Left lung (tissue), 10 donors: Measurements from ENCODE around the gene STOX1. TPM values are rescaled to one million over a fixed set of nuclear protein-coding genes. Genes with fewer than 3 reads are reported as not detected.

Experiments used
- ATAC-seq: fragments of 200-7000 bp; cut with Tn5 transposase; one replicate; pipeline ENCODE4 v1.9.1; 2020; ENCODE audit warnings: moderate library complexity
- DNase-seq, 4 donors: peaks; one replicate each; pipeline ENCODE4 v3.0.0-alpha.2; 2013 to 2020
- H3K27ac ChIP-seq, 2 donors: fragments of 200-600 bp; sonication (generic) in 1 of 2; one replicate each; pipeline versions ENCODE4 v1.5.0 to v1.8.0; 2020 to 2021
- H3K27me3 ChIP-seq, 2 donors: fragments of 200-600 bp; sonication (generic) in 1 of 2; one replicate each; pipeline versions ENCODE4 v1.5.0 to v1.8.0; 2020 to 2021
- H3K36me3 ChIP-seq, 2 donors: fragments of 200-600 bp; sonication (generic) in 1 of 2; one replicate each; pipeline versions ENCODE4 v1.5.0 to v1.8.0; 2020 to 2021
- H3K4me1 ChIP-seq, 2 donors: fragments of 200-600 bp; one replicate each; pipeline ENCODE4 v1.8.0; 2021
- H3K4me3 ChIP-seq, 2 donors: fragments of 200-600 bp; sonication (generic) in 1 of 2; one replicate each; pipeline versions ENCODE4 v1.5.0 to v1.8.0; 2020 to 2021; ENCODE audit warnings: mild to moderate bottlenecking in 1 of 2
- H3K9me3 ChIP-seq, 2 donors: fragments of 200-600 bp; sonication (generic) in 1 of 2; one replicate each; pipeline versions ENCODE4 v1.5.0 to v1.8.0; 2020 to 2021
- intact Hi-C, 2 donors: fragments of 100-400 bp; cut with DNase I; formaldehyde crosslinking; loops; one replicate each; pipeline versions ENCODE4 v1.11.2 to v1.14.2; 2022
- polyA plus RNA-seq, 6 donors: library from polyadenylated mRNA; unstranded; fragments of 120-200 nt; gene quantifications; one replicate each; pipeline ENCODE4 v1.2.1, GENCODE V29; 2013; ENCODE audit not compliant: insufficient read length in 6 of 6
- total RNA-seq, 2 donors: library from RNA; stranded (reverse); fragmentation: NEBNext Ultra II Directional; extraction: Animal tissue kit (Norgen Biotek cat#: 25700); gene quantifications; one replicate each; pipeline ENCODE4 v1.2.1, GENCODE V29; 2021
- TF ChIP-seq, protein P1 (sequence below), 2 donors: fragments of 200-600 bp; sonication (generic) in 1 of 2; IDR thresholded peaks; one replicate each; pipeline versions ENCODE4 v1.5.0 to v1.8.0; 2021; ENCODE audit warnings: antibody characterized with exemption in 2 of 2
- donor health status: DM: no; HTN: yes; CAD: no.
- donor health status: DM: no; HTN: no; CAD: no.

Gene STOX1
- total and polyA plus RNA-seq, 8 donors, result 1.1 to 5.5 (median 3.9) TPM

DNA sequence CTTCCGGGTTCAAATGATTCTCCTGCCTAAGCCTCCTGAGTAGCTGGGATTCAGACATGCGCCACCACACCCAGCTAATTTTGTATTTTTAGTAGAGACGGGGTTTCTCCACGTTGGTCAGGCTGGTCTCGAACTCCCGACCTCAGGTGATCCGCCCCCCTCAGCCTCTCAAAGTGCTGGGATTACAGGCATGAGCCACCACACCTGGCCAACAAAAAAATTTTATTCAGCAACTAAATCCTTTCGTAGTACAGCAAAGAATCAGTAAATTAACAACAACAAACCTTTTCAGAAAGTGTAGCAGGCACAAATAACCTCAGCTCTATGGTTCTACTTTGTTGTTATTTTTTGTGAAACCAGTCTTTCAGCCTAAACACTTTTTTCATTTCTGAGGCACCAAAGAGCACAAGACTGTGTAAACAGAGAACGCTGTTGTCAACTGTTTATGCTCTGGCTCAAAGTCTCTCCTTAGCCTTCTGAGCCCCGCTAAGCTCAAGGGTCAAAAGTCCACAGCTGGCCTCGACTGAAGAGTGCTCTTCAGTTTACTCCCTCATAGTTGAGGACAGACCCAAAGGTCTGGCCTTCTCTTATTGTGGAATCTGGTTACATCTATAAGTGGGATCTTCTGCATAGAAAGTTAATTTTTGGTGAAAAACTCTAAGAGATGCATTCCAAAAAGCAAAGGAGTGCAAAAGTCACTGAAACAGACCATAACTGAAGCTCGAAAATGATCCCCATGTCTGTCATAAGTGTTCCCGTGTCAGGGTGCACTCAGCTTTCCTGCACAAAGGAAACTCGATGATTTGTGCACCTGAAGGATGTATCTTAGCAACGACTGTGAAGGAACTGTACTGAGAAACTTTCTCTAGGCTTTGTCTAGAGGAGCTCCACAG is 49.2 kb downstream of the STOX1 start:
- Histone ChIP-seq H3K27ac (no peak overlapping the region), H3K36me3 (no peaks in the 10 kb centered on the region), H3K27me3 (no peaks in the 10 kb centered on the region), H3K9me3 (no peaks in the 10 kb centered on the region), H3K4me3 (no peak overlapping the region), H3K4me1 (no peaks in the 10 kb centered on the region)
- TF ChIP-seq, protein P1, sequence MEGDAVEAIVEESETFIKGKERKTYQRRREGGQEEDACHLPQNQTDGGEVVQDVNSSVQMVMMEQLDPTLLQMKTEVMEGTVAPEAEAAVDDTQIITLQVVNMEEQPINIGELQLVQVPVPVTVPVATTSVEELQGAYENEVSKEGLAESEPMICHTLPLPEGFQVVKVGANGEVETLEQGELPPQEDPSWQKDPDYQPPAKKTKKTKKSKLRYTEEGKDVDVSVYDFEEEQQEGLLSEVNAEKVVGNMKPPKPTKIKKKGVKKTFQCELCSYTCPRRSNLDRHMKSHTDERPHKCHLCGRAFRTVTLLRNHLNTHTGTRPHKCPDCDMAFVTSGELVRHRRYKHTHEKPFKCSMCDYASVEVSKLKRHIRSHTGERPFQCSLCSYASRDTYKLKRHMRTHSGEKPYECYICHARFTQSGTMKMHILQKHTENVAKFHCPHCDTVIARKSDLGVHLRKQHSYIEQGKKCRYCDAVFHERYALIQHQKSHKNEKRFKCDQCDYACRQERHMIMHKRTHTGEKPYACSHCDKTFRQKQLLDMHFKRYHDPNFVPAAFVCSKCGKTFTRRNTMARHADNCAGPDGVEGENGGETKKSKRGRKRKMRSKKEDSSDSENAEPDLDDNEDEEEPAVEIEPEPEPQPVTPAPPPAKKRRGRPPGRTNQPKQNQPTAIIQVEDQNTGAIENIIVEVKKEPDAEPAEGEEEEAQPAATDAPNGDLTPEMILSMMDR (IDR thresholded peaks at IDR 0.05), result no peak
- intact Hi-C loops, result no loop called here
- DNase-seq (peak in 1 of 4 donors; percentile 42), ATAC-seq (peak; percentile 56)

DNA sequence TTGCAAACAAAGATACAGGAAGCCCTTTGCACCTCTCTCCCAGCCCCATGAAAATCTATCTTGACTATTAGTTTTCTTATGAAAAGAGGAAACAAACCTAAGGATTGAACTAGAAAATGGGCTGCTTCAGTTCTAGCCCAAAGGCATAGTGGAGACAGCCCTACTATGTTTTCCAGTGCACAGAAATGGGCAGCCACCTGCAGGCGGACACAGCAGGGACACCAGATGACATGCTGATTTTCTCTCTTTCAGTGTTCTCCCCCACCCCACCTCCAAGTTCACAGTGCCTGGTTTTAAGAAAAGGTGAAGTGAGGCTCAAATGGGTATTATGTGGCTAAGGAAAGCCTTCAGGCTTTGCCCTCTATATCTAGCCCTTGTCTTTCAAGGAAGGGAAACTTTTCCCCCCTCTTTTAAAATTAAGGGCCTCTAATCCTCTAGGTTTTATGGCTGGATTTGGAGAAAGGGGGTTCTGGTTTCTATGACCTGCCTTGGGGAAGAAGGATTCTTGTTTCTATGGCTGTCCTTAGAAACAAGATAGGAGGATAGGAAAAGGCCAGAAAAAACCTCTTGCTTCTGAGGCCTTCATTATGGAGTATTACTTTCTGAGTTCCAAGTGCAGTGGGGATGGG is 50.3 kb downstream of the STOX1 start:
- Histone ChIP-seq H3K27ac (no peak overlapping the region), H3K9me3 (no peaks in the 10 kb centered on the region), H3K4me1 (no peaks in the 10 kb centered on the region), H3K4me3 (no peak overlapping the region), H3K36me3 (no peaks in the 10 kb centered on the region), H3K27me3 (no peaks in the 10 kb centered on the region)
- TF ChIP-seq, protein P1 (IDR thresholded peaks at IDR 0.05), result no peak
- ATAC-seq (no peak), DNase-seq (no peak)
- intact Hi-C loops, result no loop called here

- H3K36me3 ChIP-seq, result no peaks in the 10 kb centered on the region
- H3K4me1 ChIP-seq, result no peaks in the 10 kb centered on the region
- H3K27me3 ChIP-seq, result no peaks in the 10 kb centered on the region
- no peak overlapping the region for H3K4me3 ChIP-seq
- intact Hi-C loops, result no loop called here
- TF ChIP-seq, protein P1 (IDR thresholded peaks at IDR 0.05), result no peak
- H3K27ac ChIP-seq, result no peak overlapping the region
- no peaks in the 10 kb centered on the region for H3K9me3 ChIP-seq
- ATAC-seq (no peak), DNase-seq (no peak)
Measured at GRCh38 chr10:68878496-68878895, 51.2 kb downstream of the STOX1 start.

GRCh38 chr10:68879628-68880027 is 52.3 kb downstream of the STOX1 start:
- DNase-seq, result no peak

GRCh38 chr10:68880181-68880580 is 52.9 kb downstream of the STOX1 start:
- ATAC-seq (no peak), DNase-seq (no peak)
- Histone ChIP-seq H3K9me3 (no peaks in the 10 kb centered on the region), H3K4me1 (no peaks in the 10 kb centered on the region), H3K4me3 (no peak overlapping the region), H3K27ac (no peak overlapping the region), H3K36me3 (no peaks in the 10 kb centered on the region), H3K27me3 (no peaks in the 10 kb centered on the region)
- intact Hi-C loops, result no loop called here
- TF ChIP-seq, protein P1 (IDR thresholded peaks at IDR 0.05), result no peak

More at GRCh38 chr10:68879628-68880027, 52.3 kb downstream of the STOX1 start:
- Histone ChIP-seq H3K27me3 (no peaks in the 10 kb centered on the region), H3K27ac (no peak overlapping the region), H3K4me3 (no peak overlapping the region), H3K36me3 (no peaks in the 10 kb centered on the region), H3K4me1 (no peaks in the 10 kb centered on the region), H3K9me3 (no peaks in the 10 kb centered on the region)
- TF ChIP-seq, protein P1 (IDR thresholded peaks at IDR 0.05), result no peak
- intact Hi-C loops, result no loop called here
- no peak for ATAC-seq
